HEK293 (cell line): ENCODE measurements around the gene PP2D1.

Experiments
- CTCF ChIP-seq: fragments of 450-650 bp; formaldehyde crosslinking; IDR thresholded peaks from 2 replicates; pipeline ENCODE4 v1.5.1; 2016; ENCODE audit warnings: missing biosample characterization, missing genetic modification characterization
- SP2 ChIP-seq: fragments of 450-650 bp; formaldehyde crosslinking; IDR thresholded peaks from 2 replicates; pipeline ENCODE4 v1.5.1; 2016; ENCODE audit warnings: missing biosample characterization, missing genetic modification characterization
- ZBTB1 ChIP-seq: fragments of 450-650 bp; formaldehyde crosslinking; IDR thresholded peaks from 2 replicates; pipeline ENCODE4 v1.5.1; 2016; ENCODE audit warnings: missing biosample characterization, missing genetic modification characterization

- TF ChIP-seq SP2 = no peak
- TF ChIP-seq CTCF (tag by site-specific recombination) = no peak
- no peak for TF ChIP-seq ZBTB1 (tag by site-specific recombination)
Observed at GRCh38 chr3:20054549-20054987, 42.5 kb upstream of the PP2D1 start.
